ENCODE data around the gene RAPGEF6.

RAPGEF6 gene

GRCh38 chr5:131460867-131461572, 174.0 kb downstream of the RAPGEF6 start:
- peaks cover 0 to 6% of the 10 kb centered on the region in 2 donors for H3K4me1 ChIP-seq (ENCODE audit: control insufficient read depth in 1 of 2, insufficient read depth in 2 of 2, low read length in 2 of 2)
- no peak overlapping the region for H3K4me3 ChIP-seq (ENCODE audit: low read depth in 1 of 2, low read length in 2 of 2)
- H3K27ac ChIP-seq (ENCODE audit: low read depth, low read length): no peak overlapping the region
- H3K36me3 ChIP-seq (ENCODE audit: control insufficient read depth in 1 of 2, insufficient read depth in 2 of 2, low read length in 2 of 2): no peaks in the 10 kb centered on the region
- no peaks in the 10 kb centered on the region for H3K27me3 ChIP-seq (ENCODE audit: control insufficient read depth in 1 of 2, insufficient read depth in 2 of 2, low read length in 2 of 2)
- H3K9ac ChIP-seq (ENCODE audit: low read depth in 1 of 2, low read length in 2 of 2): no peak overlapping the region
- H3K9me3 ChIP-seq (ENCODE audit: control insufficient read depth in 1 of 2, low read length in 2 of 2): no peaks in the 10 kb centered on the region

- no peak overlapping the region for H3K9ac ChIP-seq (ENCODE audit: low read depth in 1 of 2, low read length in 2 of 2)
- no peak overlapping the region for H3K27ac ChIP-seq (ENCODE audit: low read depth, low read length)
- H3K36me3 ChIP-seq (ENCODE audit: control insufficient read depth in 1 of 2, insufficient read depth in 2 of 2, low read length in 2 of 2): peaks cover 0 to 3% of the 10 kb centered on the region in 2 donors
Observed at GRCh38 chr5:131460133-131460532, 174.9 kb downstream of the RAPGEF6 start.

GRCh38 chr5:131459216-131459615, 175.8 kb downstream of the RAPGEF6 start:
- peaks cover 0 to 6% of the 10 kb centered on the region in 2 donors for H3K4me1 ChIP-seq (ENCODE audit: control insufficient read depth in 1 of 2, insufficient read depth in 2 of 2, low read length in 2 of 2)
- H3K9ac ChIP-seq (ENCODE audit: low read depth in 1 of 2, low read length in 2 of 2): no peak overlapping the region
- H3K36me3 ChIP-seq (ENCODE audit: control insufficient read depth in 1 of 2, insufficient read depth in 2 of 2, low read length in 2 of 2): peaks cover 0 to 3% of the 10 kb centered on the region in 2 donors
- H3K27ac ChIP-seq (ENCODE audit: low read depth, low read length): no peak overlapping the region
- H3K4me3 ChIP-seq (ENCODE audit: low read depth in 1 of 2, low read length in 2 of 2): no peak overlapping the region
- no peaks in the 10 kb centered on the region for H3K9me3 ChIP-seq (ENCODE audit: control insufficient read depth in 1 of 2, low read length in 2 of 2)
- no peaks in the 10 kb centered on the region for H3K27me3 ChIP-seq (ENCODE audit: control insufficient read depth in 1 of 2, insufficient read depth in 2 of 2, low read length in 2 of 2)

More at GRCh38 chr5:131460133-131460532, 174.9 kb downstream of the RAPGEF6 start:
- Histone ChIP-seq H3K9me3 (ENCODE audit: control insufficient read depth in 1 of 2, low read length in 2 of 2) (no peaks in the 10 kb centered on the region), H3K27me3 (ENCODE audit: control insufficient read depth in 1 of 2, insufficient read depth in 2 of 2, low read length in 2 of 2) (no peaks in the 10 kb centered on the region), H3K4me3 (ENCODE audit: low read depth in 1 of 2, low read length in 2 of 2) (no peak overlapping the region), H3K4me1 (ENCODE audit: control insufficient read depth in 1 of 2, insufficient read depth in 2 of 2, low read length in 2 of 2) (peaks cover 0 to 6% of the 10 kb centered on the region in 2 donors)

GRCh38 chr5:131457193-131457592, 177.8 kb downstream of the RAPGEF6 start:
- H3K27ac ChIP-seq (ENCODE audit: low read depth, low read length): no peak overlapping the region
- no peak overlapping the region for H3K9ac ChIP-seq (ENCODE audit: low read depth in 1 of 2, low read length in 2 of 2)
- H3K27me3 ChIP-seq (ENCODE audit: control insufficient read depth in 1 of 2, insufficient read depth in 2 of 2, low read length in 2 of 2): no peaks in the 10 kb centered on the region
- no peaks in the 10 kb centered on the region for H3K9me3 ChIP-seq (ENCODE audit: control insufficient read depth in 1 of 2, low read length in 2 of 2)
- no peak overlapping the region for H3K4me3 ChIP-seq (ENCODE audit: low read depth in 1 of 2, low read length in 2 of 2)
- peaks cover 0 to 6% of the 10 kb centered on the region in 2 donors for H3K4me1 ChIP-seq (ENCODE audit: control insufficient read depth in 1 of 2, insufficient read depth in 2 of 2, low read length in 2 of 2)
- peaks cover 3 to 4% of the 10 kb centered on the region in 2 donors for H3K36me3 ChIP-seq (ENCODE audit: control insufficient read depth in 1 of 2, insufficient read depth in 2 of 2, low read length in 2 of 2)

GRCh38 chr5:131450941-131451340, 184.1 kb downstream of the RAPGEF6 start:
- Histone ChIP-seq H3K27ac (ENCODE audit: low read depth, low read length) (no peak overlapping the region), H3K4me3 (ENCODE audit: low read depth in 1 of 2, low read length in 2 of 2) (no peak overlapping the region), H3K36me3 (ENCODE audit: control insufficient read depth in 1 of 2, insufficient read depth in 2 of 2, low read length in 2 of 2) (peaks cover 15 to 20% of the 10 kb centered on the region in 2 donors), H3K27me3 (ENCODE audit: control insufficient read depth in 1 of 2, insufficient read depth in 2 of 2, low read length in 2 of 2) (no peaks in the 10 kb centered on the region), H3K9ac (ENCODE audit: low read depth in 1 of 2, low read length in 2 of 2) (no peak overlapping the region), H3K9me3 (ENCODE audit: control insufficient read depth in 1 of 2, low read length in 2 of 2) (no peaks in the 10 kb centered on the region), H3K4me1 (ENCODE audit: control insufficient read depth in 1 of 2, insufficient read depth in 2 of 2, low read length in 2 of 2) (no peaks in the 10 kb centered on the region)

GRCh38 chr5:131441184-131441583, 193.8 kb downstream of the RAPGEF6 start:
- H3K27ac ChIP-seq (ENCODE audit: low read depth, low read length): no peak overlapping the region
- peaks cover 0 to 3% of the 10 kb centered on the region in 2 donors for H3K4me1 ChIP-seq (ENCODE audit: control insufficient read depth in 1 of 2, insufficient read depth in 2 of 2, low read length in 2 of 2)
- H3K9me3 ChIP-seq (ENCODE audit: control insufficient read depth in 1 of 2, low read length in 2 of 2): no peaks in the 10 kb centered on the region
- no peak overlapping the region for H3K4me3 ChIP-seq (ENCODE audit: low read depth in 1 of 2, low read length in 2 of 2)
- H3K9ac ChIP-seq (ENCODE audit: low read depth in 1 of 2, low read length in 2 of 2): no peak overlapping the region
- H3K27me3 ChIP-seq (ENCODE audit: control insufficient read depth in 1 of 2, insufficient read depth in 2 of 2, low read length in 2 of 2): no peaks in the 10 kb centered on the region
- H3K36me3 ChIP-seq (ENCODE audit: control insufficient read depth in 1 of 2, insufficient read depth in 2 of 2, low read length in 2 of 2): peaks cover 17 to 58% of the 10 kb centered on the region in 2 donors

- no peaks in the 10 kb centered on the region for H3K27me3 ChIP-seq (ENCODE audit: control insufficient read depth in 1 of 2, insufficient read depth in 2 of 2, low read length in 2 of 2)
- H3K4me1 ChIP-seq (ENCODE audit: control insufficient read depth in 1 of 2, insufficient read depth in 2 of 2, low read length in 2 of 2): peaks cover 0 to 3% of the 10 kb centered on the region in 2 donors
- H3K27ac ChIP-seq (ENCODE audit: low read depth, low read length): no peak overlapping the region
- no peak overlapping the region for H3K4me3 ChIP-seq (ENCODE audit: low read depth in 1 of 2, low read length in 2 of 2)
- H3K36me3 ChIP-seq (ENCODE audit: control insufficient read depth in 1 of 2, insufficient read depth in 2 of 2, low read length in 2 of 2): peaks cover 7 to 57% of the 10 kb centered on the region in 2 donors
- H3K9ac ChIP-seq (ENCODE audit: low read depth in 1 of 2, low read length in 2 of 2): no peak overlapping the region
- no peaks in the 10 kb centered on the region for H3K9me3 ChIP-seq (ENCODE audit: control insufficient read depth in 1 of 2, low read length in 2 of 2)
Observed at GRCh38 chr5:131436081-131436480, 198.9 kb downstream of the RAPGEF6 start.

GRCh38 chr5:131433109-131433508, 201.9 kb downstream of the RAPGEF6 start:
- Histone ChIP-seq H3K36me3 (ENCODE audit: control insufficient read depth in 1 of 2, insufficient read depth in 2 of 2, low read length in 2 of 2) (peaks cover 11 to 46% of the 10 kb centered on the region in 2 donors), H3K9ac (ENCODE audit: low read depth in 1 of 2, low read length in 2 of 2) (no peak overlapping the region), H3K4me1 (ENCODE audit: control insufficient read depth in 1 of 2, insufficient read depth in 2 of 2, low read length in 2 of 2) (no peaks in the 10 kb centered on the region), H3K27me3 (ENCODE audit: control insufficient read depth in 1 of 2, insufficient read depth in 2 of 2, low read length in 2 of 2) (no peaks in the 10 kb centered on the region), H3K9me3 (ENCODE audit: control insufficient read depth in 1 of 2, low read length in 2 of 2) (no peaks in the 10 kb centered on the region), H3K27ac (ENCODE audit: low read depth, low read length) (no peak overlapping the region), H3K4me3 (ENCODE audit: low read depth in 1 of 2, low read length in 2 of 2) (no peak overlapping the region)

GRCh38 chr5:131431794-131432193, 203.2 kb downstream of the RAPGEF6 start:
- Histone ChIP-seq H3K27ac (ENCODE audit: low read depth, low read length) (no peak overlapping the region), H3K4me1 (ENCODE audit: control insufficient read depth in 1 of 2, insufficient read depth in 2 of 2, low read length in 2 of 2) (no peaks in the 10 kb centered on the region), H3K9ac (ENCODE audit: low read depth in 1 of 2, low read length in 2 of 2) (no peak overlapping the region), H3K27me3 (ENCODE audit: control insufficient read depth in 1 of 2, insufficient read depth in 2 of 2, low read length in 2 of 2) (no peaks in the 10 kb centered on the region), H3K4me3 (ENCODE audit: low read depth in 1 of 2, low read length in 2 of 2) (no peak overlapping the region), H3K9me3 (ENCODE audit: control insufficient read depth in 1 of 2, low read length in 2 of 2) (no peaks in the 10 kb centered on the region), H3K36me3 (ENCODE audit: control insufficient read depth in 1 of 2, insufficient read depth in 2 of 2, low read length in 2 of 2) (peaks cover 14 to 52% of the 10 kb centered on the region in 2 donors)

- H3K9ac ChIP-seq (ENCODE audit: low read depth in 1 of 2, low read length in 2 of 2): no peak overlapping the region
- H3K27me3 ChIP-seq (ENCODE audit: control insufficient read depth in 1 of 2, insufficient read depth in 2 of 2, low read length in 2 of 2): no peaks in the 10 kb centered on the region
- no peaks in the 10 kb centered on the region for H3K9me3 ChIP-seq (ENCODE audit: control insufficient read depth in 1 of 2, low read length in 2 of 2)
- peaks cover 16 to 50% of the 10 kb centered on the region in 2 donors for H3K36me3 ChIP-seq (ENCODE audit: control insufficient read depth in 1 of 2, insufficient read depth in 2 of 2, low read length in 2 of 2)
- no peak overlapping the region for H3K4me3 ChIP-seq (ENCODE audit: low read depth in 1 of 2, low read length in 2 of 2)
- H3K27ac ChIP-seq (ENCODE audit: low read depth, low read length): no peak overlapping the region
- no peaks in the 10 kb centered on the region for H3K4me1 ChIP-seq (ENCODE audit: control insufficient read depth in 1 of 2, insufficient read depth in 2 of 2, low read length in 2 of 2)
Observed at GRCh38 chr5:131430794-131431193, 204.2 kb downstream of the RAPGEF6 start.
